Fibroblast of pulmonary artery (primary cell): ENCODE results near the gene LIMS1.
"Not testable (repeated sequence)": the region's sequence is repeated elsewhere in the genome, so short reads cannot be mapped to it uniquely, and the experiment has no call there.

Source experiments
- DNase-seq: peaks from one replicate; pipeline ENCODE4 v3.0.0-alpha.2; 2010; ENCODE audit warnings: low read depth
- H3K4me3 ChIP-seq: replicated peaks from 2 replicates; pipeline ENCODE4 v1.5.1; 2011; ENCODE audit warnings: low read depth, mild to moderate bottlenecking, control low read depth, low read length, moderate library complexity
- TF ChIP-seq, protein P1 (sequence below): IDR thresholded peaks from 2 replicates; pipeline ENCODE4 v1.5.1; 2011; ENCODE audit warnings: mild to moderate bottlenecking, control low read depth, low read length, inconsistent platforms; ENCODE audit errors: missing control alignments

LIMS1 gene

DNA sequence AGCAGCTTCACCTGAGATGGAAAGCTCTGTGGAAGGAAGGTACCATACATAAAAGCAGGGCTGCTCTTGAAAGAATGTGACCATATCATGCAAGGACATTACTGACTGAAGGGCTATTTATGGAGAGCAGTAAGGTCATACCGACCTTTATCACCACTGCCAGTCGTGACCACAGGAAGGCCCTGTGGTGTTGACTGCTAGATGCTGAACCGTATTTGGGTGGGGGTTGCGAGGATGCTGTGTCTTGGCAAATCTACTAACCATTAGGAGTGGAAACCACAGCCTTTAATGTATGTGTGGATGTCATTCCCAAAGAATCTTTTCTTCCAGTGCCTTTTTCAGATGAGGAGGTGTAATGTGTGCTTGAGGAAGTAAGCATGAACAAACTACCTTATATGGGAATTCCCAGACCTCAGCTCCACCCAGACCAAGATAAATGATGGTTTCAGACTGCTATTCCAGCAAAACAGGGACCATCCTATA lies 60.8 kb downstream of the LIMS1 start:
- TF ChIP-seq, protein P1, sequence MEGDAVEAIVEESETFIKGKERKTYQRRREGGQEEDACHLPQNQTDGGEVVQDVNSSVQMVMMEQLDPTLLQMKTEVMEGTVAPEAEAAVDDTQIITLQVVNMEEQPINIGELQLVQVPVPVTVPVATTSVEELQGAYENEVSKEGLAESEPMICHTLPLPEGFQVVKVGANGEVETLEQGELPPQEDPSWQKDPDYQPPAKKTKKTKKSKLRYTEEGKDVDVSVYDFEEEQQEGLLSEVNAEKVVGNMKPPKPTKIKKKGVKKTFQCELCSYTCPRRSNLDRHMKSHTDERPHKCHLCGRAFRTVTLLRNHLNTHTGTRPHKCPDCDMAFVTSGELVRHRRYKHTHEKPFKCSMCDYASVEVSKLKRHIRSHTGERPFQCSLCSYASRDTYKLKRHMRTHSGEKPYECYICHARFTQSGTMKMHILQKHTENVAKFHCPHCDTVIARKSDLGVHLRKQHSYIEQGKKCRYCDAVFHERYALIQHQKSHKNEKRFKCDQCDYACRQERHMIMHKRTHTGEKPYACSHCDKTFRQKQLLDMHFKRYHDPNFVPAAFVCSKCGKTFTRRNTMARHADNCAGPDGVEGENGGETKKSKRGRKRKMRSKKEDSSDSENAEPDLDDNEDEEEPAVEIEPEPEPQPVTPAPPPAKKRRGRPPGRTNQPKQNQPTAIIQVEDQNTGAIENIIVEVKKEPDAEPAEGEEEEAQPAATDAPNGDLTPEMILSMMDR = no peak
- H3K4me3 ChIP-seq = no peak overlapping the region
- DNase-seq = peak; percentile 92

DNA sequence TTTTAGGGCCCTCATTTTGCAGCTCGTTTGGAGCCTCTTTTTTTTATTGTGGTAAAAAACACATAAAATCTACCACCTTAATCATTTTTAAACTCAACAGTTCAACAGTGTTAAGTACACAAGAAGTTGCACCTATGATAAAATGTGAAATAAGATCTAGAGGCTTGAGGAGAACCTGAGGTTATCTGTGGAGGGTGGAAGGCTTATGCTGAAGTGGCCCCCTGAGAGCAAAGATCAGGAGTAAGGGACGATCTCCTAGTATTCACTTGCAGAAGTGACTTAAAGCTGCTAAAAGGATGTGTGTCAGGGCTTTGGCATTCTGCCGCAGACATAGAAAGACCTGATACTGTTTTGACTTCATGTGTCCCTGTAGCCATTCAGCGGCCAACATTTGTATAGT lies 61.5 kb downstream of the LIMS1 start:
- DNase-seq, H3K4me3 ChIP-seq: not testable (repeated sequence)

DNA sequence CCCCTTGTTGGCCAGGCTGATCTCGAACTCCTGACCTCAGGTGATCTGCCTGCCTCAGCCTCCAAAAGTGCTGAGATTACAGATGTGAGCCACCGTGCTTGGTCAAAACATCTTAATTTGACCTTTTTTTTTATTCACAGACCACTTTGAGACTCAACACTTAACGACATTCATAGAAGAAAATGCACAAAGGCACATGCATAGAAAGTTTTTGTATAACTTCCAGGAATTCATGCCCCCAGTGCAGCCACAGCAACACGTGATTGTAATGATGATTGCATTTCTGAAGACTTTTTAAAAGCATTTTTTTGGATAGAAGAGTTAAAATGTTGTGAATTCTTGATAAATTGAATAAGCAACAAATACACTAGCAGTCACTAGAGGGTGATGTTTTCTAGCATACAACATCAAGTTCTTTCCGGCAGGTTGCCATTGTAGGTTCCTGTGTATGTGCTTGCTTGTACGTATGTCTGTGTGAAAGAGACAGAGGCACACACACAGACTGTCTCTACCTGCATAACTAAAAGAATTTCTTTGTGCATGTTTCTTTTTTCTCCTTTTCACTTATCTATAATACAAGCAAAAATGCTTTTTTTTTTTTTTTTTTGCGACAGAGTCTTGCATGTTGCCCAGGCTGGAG lies 63.0 kb downstream of the LIMS1 start:
- TF ChIP-seq, protein P1 = peak; percentile 19
- H3K4me3 ChIP-seq = not testable (repeated sequence)
- DNase-seq = peak; percentile 79

DNA sequence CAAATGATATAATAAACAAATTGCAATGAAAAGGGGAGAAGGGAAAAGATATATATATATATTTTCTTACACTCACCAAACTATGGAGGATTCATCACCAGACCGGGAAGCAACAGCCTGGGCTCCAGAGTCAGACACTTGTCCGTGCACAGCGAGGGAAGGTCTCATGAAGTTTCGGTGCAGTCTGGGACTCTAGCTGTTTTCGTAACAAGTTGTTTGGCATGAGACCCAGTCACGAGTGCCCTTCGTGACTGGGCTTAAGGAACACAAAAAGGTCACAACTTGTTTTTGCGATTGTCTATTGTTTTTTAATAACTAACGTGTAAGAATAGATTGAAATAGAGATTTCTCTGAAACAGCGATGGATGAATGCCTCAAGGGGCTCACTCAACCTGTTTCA lies 66.9 kb downstream of the LIMS1 start:
- H3K4me3 ChIP-seq, DNase-seq: not testable (repeated sequence)

DNA sequence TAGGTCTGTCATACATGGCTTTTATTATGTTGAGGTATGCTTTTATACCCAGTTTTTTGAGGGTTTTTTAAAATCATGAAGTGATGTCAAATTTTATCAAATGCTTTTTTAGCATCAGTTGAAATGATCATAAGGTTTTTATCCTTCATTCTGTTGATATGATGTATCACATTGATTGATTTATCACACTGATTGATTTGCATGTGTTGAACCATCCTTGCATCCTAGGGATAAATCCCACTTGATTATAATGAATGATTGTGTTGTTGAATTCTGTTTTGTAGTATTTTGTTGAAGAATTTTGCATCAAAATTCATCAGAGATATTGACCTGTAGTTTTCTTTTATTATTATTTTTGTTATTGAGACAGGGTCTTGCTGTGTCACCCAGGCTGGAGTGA lies 68.2 kb downstream of the LIMS1 start:
- TF ChIP-seq, protein P1 = no peak
- no peak for DNase-seq
- no peak overlapping the region for H3K4me3 ChIP-seq

DNA sequence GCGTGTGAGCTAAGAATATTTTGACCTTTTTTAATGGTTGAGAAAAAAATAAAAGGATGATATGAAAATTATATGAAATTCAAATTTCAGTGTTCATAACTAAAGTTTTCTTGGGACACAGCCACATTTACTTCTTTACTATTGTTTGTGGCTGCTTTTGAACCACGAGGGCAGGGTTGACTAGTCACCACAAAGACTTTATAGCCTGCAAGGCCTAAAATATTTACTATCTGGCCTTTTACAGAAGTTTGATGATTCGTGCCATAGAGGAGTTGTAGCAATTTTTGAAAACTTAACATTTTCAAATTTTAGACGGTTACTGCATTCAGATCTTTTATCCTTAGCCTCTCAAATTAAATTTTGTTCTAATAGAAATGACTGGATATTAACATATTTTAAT lies 69.9 kb downstream of the LIMS1 start:
- peak; percentile 48 for DNase-seq
- TF ChIP-seq, protein P1 = no peak
- no peak overlapping the region for H3K4me3 ChIP-seq

DNA sequence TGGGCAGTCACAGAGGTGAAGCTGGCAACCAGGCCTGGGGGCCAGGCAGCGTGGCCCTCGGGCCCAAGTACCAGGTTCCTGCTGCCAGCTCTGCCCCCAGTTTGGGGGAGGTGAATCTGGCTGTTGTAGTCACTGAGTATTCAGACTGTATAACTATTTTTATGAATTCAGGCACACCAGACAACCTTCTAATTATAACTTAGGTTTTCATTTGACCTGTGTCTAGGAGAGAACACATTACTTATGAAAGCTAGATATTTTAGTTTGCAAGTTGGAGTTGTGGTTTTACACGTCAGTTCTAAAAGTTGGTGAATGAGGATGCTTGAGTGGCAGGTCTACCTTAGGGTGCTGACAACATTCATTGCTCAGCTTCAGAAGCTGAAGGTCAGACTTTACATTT lies 71.7 kb downstream of the LIMS1 start:
- no peak for DNase-seq
- TF ChIP-seq, protein P1 = no peak
- no peak overlapping the region for H3K4me3 ChIP-seq

DNA sequence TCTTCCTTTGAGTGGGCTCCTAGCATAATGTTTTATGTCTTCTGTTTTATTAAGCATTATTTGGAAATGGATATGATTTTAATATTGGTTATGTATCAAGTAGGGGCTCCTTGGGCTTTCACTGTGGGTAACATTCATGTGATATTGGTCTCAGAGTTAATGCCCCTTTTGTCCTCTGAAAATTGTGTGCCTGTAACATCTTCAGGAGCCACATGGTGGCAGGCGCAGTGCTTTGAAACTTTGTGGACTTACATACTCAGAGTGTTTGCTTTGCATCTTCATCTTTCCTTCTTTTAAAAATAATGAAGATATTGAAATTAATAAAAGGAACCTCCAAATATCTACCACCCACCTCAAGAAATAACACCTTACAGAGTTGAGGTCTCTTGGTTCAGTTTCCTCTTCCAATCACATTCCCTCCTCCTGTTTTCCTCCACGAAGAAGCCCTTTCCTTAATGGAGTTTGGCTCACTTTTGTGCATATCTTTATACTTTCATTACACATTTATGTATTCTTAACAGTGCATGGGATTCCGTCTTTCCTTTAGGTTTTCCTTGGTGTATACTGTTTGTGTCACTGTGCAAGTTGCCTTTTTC lies 73.5 kb downstream of the LIMS1 start:
- TF ChIP-seq, protein P1 = peak; percentile 74
- H3K4me3 ChIP-seq = no peak overlapping the region
- peak; percentile 73 for DNase-seq
